ENCODE results near the gene TIAM2.
A peak's percentile ranks its signal among the peaks of the same experiment; 100 is the strongest.
"Not testable (repeated sequence)": the region's sequence is repeated elsewhere in the genome, so short reads cannot be mapped to it uniquely, and the experiment has no call there.

Gene TIAM2

GRCh38 chr6:154995254-154996015 lies at the start of gene TIAM2:
TIAM2 (plus strand) TSS chr6:154995315; CDS start chr6:155129224, 133,909 bp downstream.
- peak; percentile 8 to 23 (median 8) for DNase-seq (ENCODE audit: low read depth in 3 of 3)

DNA sequence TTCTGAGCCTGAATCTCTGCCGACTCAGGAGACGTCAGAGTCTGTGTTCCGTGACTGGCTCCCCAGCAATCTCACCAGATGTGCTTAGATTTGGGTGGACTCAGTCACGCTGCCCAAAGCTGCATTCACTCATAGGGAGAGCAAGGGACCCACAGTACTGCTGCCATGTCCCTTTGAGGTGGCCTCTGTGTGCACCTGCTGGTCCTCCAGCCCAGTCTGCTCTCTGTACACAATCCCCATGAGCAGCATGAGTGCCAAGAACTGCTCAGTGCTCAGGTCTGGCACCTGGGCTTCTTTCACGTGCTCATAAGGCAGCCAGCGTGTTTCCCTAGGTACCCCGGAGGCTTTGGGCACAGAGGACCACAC lies 44.2 kb upstream of the TIAM2 start:
- no peak for DNase-seq (ENCODE audit: low read depth in 3 of 3)

DNA sequence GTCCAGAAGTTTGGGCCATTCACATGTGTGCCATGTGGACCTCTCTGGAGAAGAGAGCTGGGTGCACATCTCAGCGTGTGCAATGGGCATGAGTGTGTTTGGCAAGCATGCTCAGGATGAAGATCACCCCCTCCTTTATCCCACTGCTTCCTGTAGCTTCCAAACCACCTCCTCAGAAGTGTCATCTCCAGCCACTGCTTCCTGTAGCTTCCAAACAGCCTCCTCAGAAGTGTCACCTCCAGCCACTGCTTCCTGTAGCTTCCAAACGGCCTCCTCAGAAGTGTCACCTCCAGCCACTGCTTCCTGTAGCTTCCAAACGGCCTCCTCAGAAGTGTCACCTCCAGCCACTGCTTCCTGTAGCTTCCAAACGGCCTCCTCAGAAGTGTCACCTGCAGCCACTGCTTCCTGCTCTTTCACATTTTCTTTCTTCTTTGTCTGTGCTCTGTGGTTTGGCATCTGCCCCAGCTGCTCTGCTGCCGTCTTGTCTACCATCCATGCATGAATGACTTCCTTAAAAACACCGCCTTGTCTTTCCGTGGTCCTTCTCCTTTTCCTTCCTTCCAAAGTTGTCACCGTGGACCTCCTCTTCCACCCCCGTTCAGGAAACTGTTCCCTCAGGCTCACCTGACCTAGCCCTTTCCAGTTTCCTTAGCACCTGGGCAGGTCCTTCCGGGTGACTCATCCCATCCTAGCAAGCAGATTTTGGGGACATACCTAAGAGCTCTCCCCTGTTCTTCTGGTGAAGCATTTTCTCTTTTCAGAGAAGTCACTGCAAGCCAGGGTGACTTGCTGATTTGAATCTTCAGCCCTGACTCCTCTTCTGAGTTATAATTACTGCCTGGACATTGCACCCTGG lies 43.5 kb upstream of the TIAM2 start:
- DNase-seq (ENCODE audit: low read depth in 3 of 3): no peak

- DNase-seq (ENCODE audit: low read depth in 3 of 3): no peak
Observed at GRCh38 chr6:154953644-154954043, 41.5 kb upstream of the TIAM2 start.

DNA sequence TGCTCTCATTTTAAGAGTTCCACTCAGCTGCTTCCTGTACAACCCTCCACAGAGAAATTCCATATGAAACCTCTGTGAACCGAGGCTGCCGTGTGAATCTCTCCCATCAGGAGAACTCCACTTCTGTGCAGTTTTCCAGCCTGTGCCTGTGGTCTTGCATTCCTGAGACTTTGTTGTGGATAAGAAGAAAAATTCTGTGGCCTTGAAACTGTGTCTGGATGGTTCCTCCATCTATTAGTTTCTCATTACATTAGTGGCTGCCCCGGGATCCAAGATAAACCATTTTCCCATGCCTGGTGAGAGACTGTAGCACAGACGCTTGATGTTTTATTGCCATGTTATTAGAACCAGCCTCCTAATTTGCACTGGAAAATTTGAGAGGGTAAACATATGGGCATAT lies 40.8 kb upstream of the TIAM2 start:
- DNase-seq (ENCODE audit: low read depth in 3 of 3): no peak

- no peak for DNase-seq (ENCODE audit: low read depth in 3 of 3)
Observed at GRCh38 chr6:154956771-154957522, 38.2 kb upstream of the TIAM2 start.

DNA sequence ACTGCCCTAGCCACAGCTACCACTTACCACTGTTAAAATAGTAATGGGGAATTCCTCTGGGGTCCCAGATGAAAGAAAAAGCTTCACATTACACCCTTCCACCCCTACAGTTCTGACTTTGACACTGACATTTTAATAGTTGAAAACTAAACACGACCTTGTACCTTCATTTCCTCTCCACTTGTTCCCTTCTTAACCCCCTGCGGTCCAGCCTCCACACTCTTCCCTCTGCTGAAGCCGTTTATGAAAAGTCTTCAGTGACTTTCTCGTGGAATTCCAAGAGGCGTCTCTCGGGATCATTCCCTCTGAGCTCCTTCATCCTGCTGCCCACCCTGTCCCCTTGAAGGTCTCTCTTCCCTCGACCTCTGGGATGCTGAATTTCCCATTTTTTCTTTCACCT lies 36.6 kb upstream of the TIAM2 start:
- no peak for DNase-seq (ENCODE audit: low read depth in 3 of 3)

DNA sequence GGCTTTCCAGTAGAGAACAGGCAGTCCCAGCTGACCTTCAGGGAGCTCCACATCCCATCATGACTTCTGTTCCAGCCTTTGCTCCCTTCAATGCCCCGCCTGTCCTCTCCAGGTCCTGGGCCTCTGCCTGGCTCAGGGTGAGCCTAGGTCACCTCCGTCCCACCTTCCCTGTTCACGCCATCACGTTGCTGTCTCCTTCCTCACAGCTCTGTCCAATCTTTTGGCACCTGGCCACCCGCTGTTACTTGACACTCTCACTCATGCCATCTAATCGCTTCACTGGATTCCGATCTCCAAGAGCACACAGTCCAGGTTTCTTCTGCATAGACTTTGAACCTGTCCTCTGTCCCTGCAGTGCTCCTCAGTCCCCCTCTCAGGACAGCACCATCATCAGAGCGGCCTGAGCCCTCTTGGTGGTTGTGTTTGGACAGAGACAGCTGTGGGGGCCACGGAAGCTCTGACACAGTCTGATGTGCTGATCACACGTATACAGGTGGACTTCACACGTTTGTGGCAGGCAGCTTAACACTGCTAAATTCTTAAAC lies 34.7 kb upstream of the TIAM2 start:
- DNase-seq (ENCODE audit: low read depth in 3 of 3): no peak

GRCh38 chr6:154960854-154961530 lies 34.1 kb upstream of the TIAM2 start:
- no peak for DNase-seq (ENCODE audit: low read depth in 3 of 3)

DNA sequence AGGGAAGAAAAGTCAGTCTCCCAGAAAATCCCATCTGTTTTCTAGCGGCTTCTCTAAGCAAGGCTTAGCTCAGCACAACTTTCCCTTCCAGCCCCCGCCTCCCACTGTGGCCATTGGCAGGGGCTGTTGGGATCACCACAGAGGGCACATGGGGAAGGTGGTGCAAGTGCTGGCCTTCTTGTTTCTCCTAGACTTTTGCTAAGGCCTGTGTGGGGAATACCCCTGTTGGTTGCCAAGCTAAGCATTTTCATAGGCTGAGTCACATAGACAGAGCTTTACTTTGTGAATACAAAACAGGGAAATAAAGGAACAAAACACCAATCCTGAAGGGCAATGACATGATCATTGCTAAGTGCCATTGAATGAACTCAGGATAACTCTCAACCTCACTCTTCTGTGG lies 32.4 kb upstream of the TIAM2 start:
- DNase-seq (ENCODE audit: low read depth in 3 of 3): no peak

- not testable (repeated sequence) for DNase-seq (ENCODE audit: low read depth in 3 of 3)
Observed at GRCh38 chr6:154966065-154966770, 28.9 kb upstream of the TIAM2 start.

DNA sequence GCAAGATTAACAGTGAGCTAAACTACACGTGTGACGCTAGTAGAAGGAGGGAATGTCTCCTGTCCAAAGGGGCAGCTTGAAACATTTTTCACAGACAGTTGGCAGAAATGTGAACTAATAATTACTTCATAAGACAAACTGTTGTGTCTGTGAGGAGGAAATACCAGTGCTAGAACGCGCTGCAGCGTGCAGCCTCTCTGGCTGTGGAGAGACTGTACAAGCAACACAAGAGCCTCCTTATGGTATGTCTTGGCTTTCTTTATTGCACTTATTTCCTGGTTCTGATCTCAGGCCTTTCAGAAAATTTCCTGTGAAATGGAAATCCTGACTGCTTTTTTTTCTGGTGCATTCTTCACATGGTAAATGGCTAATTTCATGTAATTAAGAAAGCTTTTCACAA lies 25.3 kb upstream of the TIAM2 start:
- no peak for DNase-seq (ENCODE audit: low read depth in 3 of 3)

DNA sequence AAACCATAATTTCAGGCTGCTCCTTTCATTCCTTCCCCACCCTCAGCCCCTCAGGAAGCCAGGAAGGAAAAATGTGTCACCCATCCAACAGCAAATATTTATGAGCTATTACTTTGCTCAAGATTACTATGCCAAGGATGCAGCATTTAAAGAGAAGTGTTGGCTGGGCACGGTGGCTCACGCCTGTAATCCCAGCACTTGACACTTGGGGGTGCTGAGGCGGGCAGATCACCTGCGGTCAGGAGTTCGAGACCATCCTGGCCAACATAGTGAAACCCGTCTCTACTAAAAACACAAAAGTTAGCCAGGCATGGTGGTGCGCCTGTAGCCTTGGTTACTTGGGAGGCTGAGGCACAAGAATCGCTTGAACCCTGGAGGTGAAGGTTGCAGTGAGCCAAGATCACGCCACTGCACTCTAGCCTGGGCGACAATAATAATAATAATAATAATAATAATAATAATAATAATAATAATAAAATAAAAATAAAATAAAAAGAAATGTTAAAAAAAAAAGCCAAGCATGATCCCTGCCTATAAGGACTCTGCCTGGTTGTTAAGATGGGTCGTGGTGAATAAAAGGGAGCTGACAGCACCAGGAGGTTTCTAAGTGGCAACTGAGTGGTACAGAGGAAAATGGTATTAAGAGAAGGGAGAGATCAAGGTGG lies 20.5 kb upstream of the TIAM2 start:
- no peak for DNase-seq (ENCODE audit: low read depth in 3 of 3)

GRCh38 chr6:154977588-154977987 lies 17.5 kb upstream of the TIAM2 start:
- no peak for DNase-seq (ENCODE audit: low read depth in 3 of 3)

GRCh38 chr6:154980273-154981078 lies 14.6 kb upstream of the TIAM2 start:
- DNase-seq (ENCODE audit: low read depth in 3 of 3): no peak

DNA sequence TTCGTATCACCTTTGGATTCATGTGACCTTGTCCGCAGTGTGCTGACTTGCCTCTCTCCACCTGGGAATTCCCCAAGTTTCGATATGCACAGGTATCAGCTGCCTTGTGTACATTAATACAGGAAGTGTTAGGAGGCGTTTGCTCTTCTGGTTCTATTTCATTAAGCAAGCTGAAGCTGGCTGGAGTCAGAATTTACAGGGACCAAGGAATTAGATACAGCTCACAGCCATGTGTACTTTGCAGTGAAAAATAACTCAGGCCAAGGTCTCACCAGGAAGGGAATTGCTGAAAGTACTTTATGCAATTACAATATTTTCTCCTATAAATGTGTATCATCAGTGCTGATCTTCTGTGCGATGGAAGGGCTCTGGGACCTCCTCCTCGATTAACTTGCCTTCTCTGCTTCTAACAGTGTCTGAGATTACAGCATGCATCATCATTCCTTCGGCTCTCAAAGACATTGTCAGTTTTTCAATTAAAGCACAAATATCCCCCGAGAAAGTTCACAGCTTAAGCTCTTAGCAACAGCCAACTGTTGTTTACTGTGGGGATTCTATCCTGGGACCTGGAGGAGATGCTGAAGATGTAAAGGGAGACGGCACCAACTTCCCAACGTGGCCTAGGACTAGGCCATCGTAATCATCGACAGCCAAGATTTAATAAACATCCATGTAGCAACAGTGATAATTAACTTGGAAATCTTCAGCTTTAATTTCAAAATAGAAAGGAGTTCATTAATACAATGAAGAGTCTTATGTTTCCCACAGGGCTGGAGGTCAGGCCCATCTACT lies 13.8 kb upstream of the TIAM2 start:
- DNase-seq (ENCODE audit: low read depth in 3 of 3): no peak

- DNase-seq (ENCODE audit: low read depth in 3 of 3): no peak
Observed at GRCh38 chr6:154984146-154984545, 11.0 kb upstream of the TIAM2 start.

DNA sequence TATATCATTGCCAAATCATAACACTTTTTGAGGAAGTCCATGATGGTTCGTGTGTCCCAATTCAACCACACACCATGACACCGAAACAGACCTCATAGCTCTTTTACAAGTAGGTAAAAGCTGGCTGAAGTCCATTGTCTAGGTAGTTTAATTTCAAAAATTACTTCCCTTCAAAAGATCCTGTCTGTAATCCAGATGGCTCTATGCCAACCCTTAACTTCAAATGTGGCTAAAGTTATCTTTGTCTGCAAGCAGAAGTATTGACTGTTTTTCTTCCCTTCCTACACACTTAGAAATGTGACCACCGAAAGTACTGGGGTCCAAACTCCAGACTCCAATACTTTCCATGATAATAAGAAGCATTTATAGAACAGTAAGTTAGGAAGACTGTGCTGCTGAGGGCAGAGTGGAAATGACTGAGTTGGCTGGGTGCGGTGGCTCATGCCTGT lies 8.3 kb upstream of the TIAM2 start:
- DNase-seq (ENCODE audit: low read depth in 3 of 3): no peak

DNA sequence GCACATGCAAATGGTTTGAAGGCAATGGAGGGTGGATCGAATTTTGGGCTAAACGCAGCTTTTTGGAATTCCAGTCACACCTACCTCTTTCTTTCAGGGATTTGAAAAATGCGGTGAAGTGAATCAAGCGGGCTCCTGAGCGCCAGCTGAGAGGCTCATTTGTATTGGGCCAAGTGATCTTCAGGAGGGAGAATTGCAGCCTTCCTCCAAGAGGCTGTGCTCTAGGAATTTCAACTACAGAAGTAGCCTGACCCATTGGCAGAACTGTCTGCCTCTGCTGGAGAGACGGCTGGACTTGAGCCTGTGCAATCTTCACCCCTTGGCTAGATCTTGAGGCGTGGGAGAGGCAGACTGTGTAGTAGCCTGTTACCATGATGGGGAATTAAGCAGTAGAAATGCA lies 5.7 kb upstream of the TIAM2 start:
- no peak for DNase-seq (ENCODE audit: low read depth in 3 of 3)

All from stimulated activated CD4-positive, alpha-beta T cell treated with anti-CD3 and anti-CD28 coated beads, TNF-alpha, amount 100 ng/mL, for 4 hours (primary cell).